ENCODE results near the gene CDH13.

The CDH13 gene

GRCh38 chr16:82658796-82659195, 32.0 kb downstream of the CDH13 start:
- H3K4me3 ChIP-seq (ENCODE audit: low read length), result no peak overlapping the region
- no peaks in the 10 kb centered on the region for H3F3A ChIP-seq (ENCODE audit: control insufficient read depth, insufficient read depth)
- H3K4me1 ChIP-seq (ENCODE audit: control insufficient read depth, low read length), result peaks cover 7% of the 10 kb centered on the region
- H3K9me2 ChIP-seq (replicated peaks; ENCODE audit: control insufficient read depth, low read length), result no peaks in the 10 kb centered on the region
- no peaks in the 10 kb centered on the region for H4K20me1 ChIP-seq (ENCODE audit: control insufficient read depth, insufficient read depth, low read depth, low read length)
- no peaks in the 10 kb centered on the region for H3K79me2 ChIP-seq (ENCODE audit: control insufficient read depth, low read length)
- H3K4me2 ChIP-seq (ENCODE audit: low read length), result no peak overlapping the region
- H3K27me3 ChIP-seq (ENCODE audit: control insufficient read depth, low read length), result no peaks in the 10 kb centered on the region
- H3K36me3 ChIP-seq (ENCODE audit: control insufficient read depth, low read length), result no peaks in the 10 kb centered on the region
- TF ChIP-seq EZH2phosphoT487 (IDR thresholded peaks at IDR 0.05; ENCODE audit: borderline replicate concordance, low read length), result no peak
- no peak for TF ChIP-seq CTCF (IDR thresholded peaks at IDR 0.05; ENCODE audit: low read depth, low read length, poor library complexity, severe bottlenecking)
- no peak overlapping the region for H3K27ac ChIP-seq (ENCODE audit: low read depth, low read length)
- no peaks in the 10 kb centered on the region for H3K9me3 ChIP-seq (ENCODE audit: control insufficient read depth, insufficient read depth, low read length)

GRCh38 chr16:82660075-82660645, 33.4 kb downstream of the CDH13 start:
- Histone ChIP-seq H3K4me1 (ENCODE audit: control insufficient read depth, low read length) (no peaks in the 10 kb centered on the region), H3K27ac (ENCODE audit: low read depth, low read length) (no peak overlapping the region), H3K4me3 (ENCODE audit: low read length) (no peak overlapping the region), H4K20me1 (ENCODE audit: control insufficient read depth, insufficient read depth, low read depth, low read length) (no peaks in the 10 kb centered on the region), H3F3A (ENCODE audit: control insufficient read depth, insufficient read depth) (no peaks in the 10 kb centered on the region), H3K4me2 (ENCODE audit: low read length) (no peak overlapping the region), H3K36me3 (ENCODE audit: control insufficient read depth, low read length) (no peaks in the 10 kb centered on the region), H3K79me2 (ENCODE audit: control insufficient read depth, low read length) (no peaks in the 10 kb centered on the region), H3K27me3 (ENCODE audit: control insufficient read depth, low read length) (no peaks in the 10 kb centered on the region), H3K9me2 (replicated peaks; ENCODE audit: control insufficient read depth, low read length) (no peaks in the 10 kb centered on the region), H3K9me3 (ENCODE audit: control insufficient read depth, insufficient read depth, low read length) (no peaks in the 10 kb centered on the region)
- TF ChIP-seq EZH2phosphoT487 (IDR thresholded peaks at IDR 0.05; ENCODE audit: borderline replicate concordance, low read length), result no peak

GRCh38 chr16:82660966-82661365, 34.2 kb downstream of the CDH13 start:
- H3K4me3 ChIP-seq (ENCODE audit: low read length), result no peak overlapping the region
- no peaks in the 10 kb centered on the region for H3K9me3 ChIP-seq (ENCODE audit: control insufficient read depth, insufficient read depth, low read length)
- no peaks in the 10 kb centered on the region for H3K36me3 ChIP-seq (ENCODE audit: control insufficient read depth, low read length)
- no peaks in the 10 kb centered on the region for H3K79me2 ChIP-seq (ENCODE audit: control insufficient read depth, low read length)
- H3F3A ChIP-seq (ENCODE audit: control insufficient read depth, insufficient read depth), result no peaks in the 10 kb centered on the region
- no peaks in the 10 kb centered on the region for H3K27me3 ChIP-seq (ENCODE audit: control insufficient read depth, low read length)
- H3K4me2 ChIP-seq (ENCODE audit: low read length), result no peak overlapping the region
- no peak overlapping the region for H3K27ac ChIP-seq (ENCODE audit: low read depth, low read length)
- TF ChIP-seq CTCF (IDR thresholded peaks at IDR 0.05; ENCODE audit: low read depth, low read length, poor library complexity, severe bottlenecking) (no peak), EZH2phosphoT487 (IDR thresholded peaks at IDR 0.05; ENCODE audit: borderline replicate concordance, low read length) (no peak)
- H3K4me1 ChIP-seq (ENCODE audit: control insufficient read depth, low read length), result no peaks in the 10 kb centered on the region
- H4K20me1 ChIP-seq (ENCODE audit: control insufficient read depth, insufficient read depth, low read depth, low read length), result no peaks in the 10 kb centered on the region
- no peaks in the 10 kb centered on the region for H3K9me2 ChIP-seq (replicated peaks; ENCODE audit: control insufficient read depth, low read length)

GRCh38 chr16:82664181-82664580, 37.4 kb downstream of the CDH13 start:
- Histone ChIP-seq H3K4me3 (ENCODE audit: low read length) (no peak overlapping the region), H3K4me2 (ENCODE audit: low read length) (no peak overlapping the region), H3K27me3 (ENCODE audit: control insufficient read depth, low read length) (no peaks in the 10 kb centered on the region), H3K79me2 (ENCODE audit: control insufficient read depth, low read length) (no peaks in the 10 kb centered on the region), H3K36me3 (ENCODE audit: control insufficient read depth, low read length) (no peaks in the 10 kb centered on the region), H3K9me3 (ENCODE audit: control insufficient read depth, insufficient read depth, low read length) (no peaks in the 10 kb centered on the region), H3K9me2 (replicated peaks; ENCODE audit: control insufficient read depth, low read length) (no peaks in the 10 kb centered on the region), H4K20me1 (ENCODE audit: control insufficient read depth, insufficient read depth, low read depth, low read length) (no peaks in the 10 kb centered on the region), H3K4me1 (ENCODE audit: control insufficient read depth, low read length) (no peaks in the 10 kb centered on the region), H3F3A (ENCODE audit: control insufficient read depth, insufficient read depth) (no peaks in the 10 kb centered on the region), H3K27ac (ENCODE audit: low read depth, low read length) (no peak overlapping the region)
- TF ChIP-seq CTCF (IDR thresholded peaks at IDR 0.05; ENCODE audit: low read depth, low read length, poor library complexity, severe bottlenecking) (no peak), EZH2phosphoT487 (IDR thresholded peaks at IDR 0.05; ENCODE audit: borderline replicate concordance, low read length) (no peak)

Measured in DOHH2 (cell line).